Astrocyte of the cerebellum (primary cell): Measurements from ENCODE around the gene CLOCK.
A peak's percentile ranks its signal among the peaks of the same experiment; 100 is the strongest.

ENCODE experiments used
- DNase-seq: peaks from one replicate; pipeline ENCODE4 v3.0.0-alpha.2; 2011; ENCODE audit warnings: low read depth
- H3K4me3 ChIP-seq: 2 replicates; pipeline ENCODE4 v1.5.1; 2011; ENCODE audit warnings: mild to moderate bottlenecking, low read depth, low read length, moderate library complexity
- in situ Hi-C: cut with HindIII; loops from 2 replicates; pipeline ENCODE4 v1.10.0; 2017; ENCODE audit warnings: low sequenced_read_pairs
- TF ChIP-seq, protein P1 (sequence below): IDR thresholded peaks from 2 replicates; pipeline ENCODE4 v1.5.1; 2012; ENCODE audit warnings: low read length, low read depth, moderate library complexity, mild to moderate bottlenecking; ENCODE audit errors: missing control alignments

The CLOCK gene

DNA sequence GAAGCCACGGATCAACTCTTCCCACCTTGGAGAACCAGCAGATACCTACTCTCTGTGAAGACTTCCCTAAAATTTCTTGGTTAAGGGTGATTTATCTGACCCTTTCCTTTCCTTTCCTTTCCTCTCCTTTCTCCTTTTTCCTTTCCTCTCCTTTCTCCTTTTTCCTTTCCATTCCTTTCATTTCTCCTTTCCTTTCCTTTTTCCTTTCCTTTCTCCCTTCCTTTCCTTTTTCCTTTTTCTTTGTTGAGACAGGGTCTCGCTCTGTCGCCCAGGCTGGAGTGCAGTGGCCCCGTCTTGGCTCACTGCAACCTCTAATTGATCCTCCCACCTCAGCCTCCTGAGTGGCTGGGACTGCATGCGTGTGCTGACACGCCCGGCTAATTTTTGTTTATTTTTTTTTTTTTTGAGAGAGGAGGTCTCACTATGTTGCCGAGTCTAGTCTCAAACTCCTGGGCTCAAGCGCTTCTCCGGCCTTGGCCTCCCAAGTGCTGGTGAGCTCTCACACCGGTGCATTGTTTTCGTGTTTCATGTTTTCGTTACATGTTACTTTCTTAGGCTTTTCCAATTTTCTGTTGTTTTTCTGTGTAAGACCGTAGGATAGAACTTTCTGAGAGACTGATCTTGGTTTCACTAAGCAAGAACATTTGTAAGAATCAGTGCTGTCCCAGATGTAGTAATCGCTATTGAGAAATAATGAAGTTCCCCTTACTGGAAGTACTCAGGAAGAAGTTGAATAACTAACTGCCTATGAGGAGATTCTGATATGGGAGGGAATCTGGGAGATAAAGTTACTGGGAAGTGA lies 149.0 kb downstream of the CLOCK start:
- in situ Hi-C loops, result loop anchor here (5.0 kb wide), 1 partner anchor 85 kb away; no protein-coding TSS in a partner anchor
- DNase-seq, result no peak
- TF ChIP-seq, protein P1, sequence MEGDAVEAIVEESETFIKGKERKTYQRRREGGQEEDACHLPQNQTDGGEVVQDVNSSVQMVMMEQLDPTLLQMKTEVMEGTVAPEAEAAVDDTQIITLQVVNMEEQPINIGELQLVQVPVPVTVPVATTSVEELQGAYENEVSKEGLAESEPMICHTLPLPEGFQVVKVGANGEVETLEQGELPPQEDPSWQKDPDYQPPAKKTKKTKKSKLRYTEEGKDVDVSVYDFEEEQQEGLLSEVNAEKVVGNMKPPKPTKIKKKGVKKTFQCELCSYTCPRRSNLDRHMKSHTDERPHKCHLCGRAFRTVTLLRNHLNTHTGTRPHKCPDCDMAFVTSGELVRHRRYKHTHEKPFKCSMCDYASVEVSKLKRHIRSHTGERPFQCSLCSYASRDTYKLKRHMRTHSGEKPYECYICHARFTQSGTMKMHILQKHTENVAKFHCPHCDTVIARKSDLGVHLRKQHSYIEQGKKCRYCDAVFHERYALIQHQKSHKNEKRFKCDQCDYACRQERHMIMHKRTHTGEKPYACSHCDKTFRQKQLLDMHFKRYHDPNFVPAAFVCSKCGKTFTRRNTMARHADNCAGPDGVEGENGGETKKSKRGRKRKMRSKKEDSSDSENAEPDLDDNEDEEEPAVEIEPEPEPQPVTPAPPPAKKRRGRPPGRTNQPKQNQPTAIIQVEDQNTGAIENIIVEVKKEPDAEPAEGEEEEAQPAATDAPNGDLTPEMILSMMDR, result no peak
- H3K4me3 ChIP-seq, result peak overlapping the region; percentile 86

GRCh38 chr4:55397126-55397436 lies 149.6 kb downstream of the CLOCK start:
- peak overlapping the region; percentile 86 for H3K4me3 ChIP-seq
- in situ Hi-C loops, result loop anchor here (5.0 kb wide), 1 partner anchor 85 kb away; no protein-coding TSS in a partner anchor
- DNase-seq, result no peak
- TF ChIP-seq, protein P1, result no peak

DNA sequence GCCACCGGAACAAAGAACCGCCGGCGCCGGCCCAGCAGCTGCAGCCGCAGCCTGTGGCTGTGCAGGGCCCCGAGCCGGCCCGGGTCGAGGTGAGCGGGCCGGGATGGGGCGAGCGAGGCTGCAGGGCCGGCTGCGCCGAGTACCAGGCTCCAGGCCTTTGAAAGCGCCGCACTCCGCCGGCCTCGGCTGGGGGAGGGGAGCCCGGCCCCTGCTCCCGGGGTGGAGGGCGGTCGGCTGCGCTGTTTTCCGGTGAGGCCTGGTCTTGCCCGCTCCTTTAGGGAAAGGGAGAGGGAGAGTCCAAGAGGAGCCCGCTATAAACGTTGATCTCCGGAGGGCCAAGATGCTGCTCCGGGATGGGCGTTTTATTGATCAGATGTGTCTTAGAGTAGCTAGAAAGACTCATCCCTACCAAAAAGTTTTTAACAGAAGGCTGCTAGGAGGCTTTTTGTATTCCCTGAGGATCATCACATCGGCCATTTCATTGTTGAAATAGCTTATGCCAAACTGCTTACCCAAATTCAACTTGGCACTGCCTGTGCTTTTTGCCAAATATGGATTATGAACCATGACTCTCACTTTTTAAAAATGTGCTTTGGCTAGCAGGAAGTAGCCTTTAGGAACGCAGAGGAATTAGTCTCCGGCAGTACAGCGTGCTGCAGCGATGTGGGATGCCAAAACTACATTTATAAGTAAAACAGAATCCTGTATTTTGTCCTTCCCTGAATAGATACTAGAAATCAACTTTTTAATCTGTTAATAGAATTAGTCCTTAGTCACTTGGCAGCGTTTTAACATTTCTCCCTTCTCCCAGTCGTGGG lies 150.2 kb downstream of the CLOCK start:
- no peak for DNase-seq
- in situ Hi-C loops, result loop anchor here (5.0 kb wide), 1 partner anchor 84 kb away; no protein-coding TSS in a partner anchor
- TF ChIP-seq, protein P1, result no peak
- H3K4me3 ChIP-seq, result peak overlapping the region; percentile 86

GRCh38 chr4:55395529-55396307 lies 151.0 kb downstream of the CLOCK start, which contains the start of gene TMEM165:
TMEM165 (plus strand) TSS chr4:55395957; CDS start chr4:55396190, 233 bp downstream.
- TF ChIP-seq, protein P1, result no peak
- in situ Hi-C loops, result loop anchor here (5.0 kb wide), 1 partner anchor 83 kb away; no protein-coding TSS in a partner anchor
- peak within 1 kb of the TSS; percentile 86 for H3K4me3 ChIP-seq

DNA sequence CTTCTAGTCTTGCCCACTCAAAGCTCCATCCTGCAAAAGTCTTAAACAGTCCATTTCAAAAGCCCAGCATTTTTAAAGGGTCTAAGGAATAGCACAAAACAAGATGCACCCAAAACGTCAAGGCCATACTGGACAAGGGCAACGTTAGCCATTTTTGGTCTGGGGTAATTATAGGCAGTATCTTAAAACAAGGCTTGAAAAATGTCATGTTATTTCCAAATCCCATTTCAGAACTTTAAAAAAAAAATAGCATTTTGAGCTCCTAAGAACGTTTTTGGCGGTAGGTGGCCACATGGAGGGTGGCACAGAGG lies 151.5 kb downstream of the CLOCK start:
- H3K4me3 ChIP-seq, result peak overlapping the region; percentile 86
- no peak for DNase-seq
- TF ChIP-seq, protein P1, result no peak
- in situ Hi-C loops, result loop anchor here (5.0 kb wide), 1 partner anchor 83 kb away; no protein-coding TSS in a partner anchor

More at GRCh38 chr4:55395529-55396307, 151.0 kb downstream of the CLOCK start, which contains the start of gene TMEM165:
- peak; percentile 48 for DNase-seq
